GM21515 (cell line): ENCODE data around the gene ALG12.
"Not testable (repeated sequence)": the region's sequence is repeated elsewhere in the genome, so short reads cannot be mapped to it uniquely, and the experiment has no call there.

ENCODE experiments used
- ATAC-seq: cut with Tn5 transposase; IDR thresholded peaks from one replicate; pipeline ENCODE4 v1.9.1; 2021; ENCODE audit not compliant: unreplicated experiment

Gene ALG12

DNA sequence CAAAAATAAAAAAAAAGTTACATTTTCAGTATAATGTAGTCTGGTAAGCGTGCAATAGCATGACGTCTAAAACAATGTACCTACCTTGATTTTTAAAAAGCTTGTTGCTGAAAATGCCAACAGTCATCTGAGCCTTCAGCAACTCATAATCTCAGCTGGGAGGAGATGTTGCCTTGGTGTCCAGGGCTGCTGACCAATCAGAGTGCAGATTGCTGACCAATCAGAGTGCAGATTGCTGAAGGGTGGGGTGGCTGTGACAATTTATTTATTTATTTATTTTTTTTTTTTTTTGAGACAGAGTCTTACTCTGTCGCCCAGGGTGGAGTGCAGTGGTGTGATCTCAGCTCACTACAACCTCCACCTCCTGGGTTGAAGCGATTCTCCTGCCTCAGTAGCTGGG is 46.8 kb downstream of the ALG12 start:
- no peak for ATAC-seq

DNA sequence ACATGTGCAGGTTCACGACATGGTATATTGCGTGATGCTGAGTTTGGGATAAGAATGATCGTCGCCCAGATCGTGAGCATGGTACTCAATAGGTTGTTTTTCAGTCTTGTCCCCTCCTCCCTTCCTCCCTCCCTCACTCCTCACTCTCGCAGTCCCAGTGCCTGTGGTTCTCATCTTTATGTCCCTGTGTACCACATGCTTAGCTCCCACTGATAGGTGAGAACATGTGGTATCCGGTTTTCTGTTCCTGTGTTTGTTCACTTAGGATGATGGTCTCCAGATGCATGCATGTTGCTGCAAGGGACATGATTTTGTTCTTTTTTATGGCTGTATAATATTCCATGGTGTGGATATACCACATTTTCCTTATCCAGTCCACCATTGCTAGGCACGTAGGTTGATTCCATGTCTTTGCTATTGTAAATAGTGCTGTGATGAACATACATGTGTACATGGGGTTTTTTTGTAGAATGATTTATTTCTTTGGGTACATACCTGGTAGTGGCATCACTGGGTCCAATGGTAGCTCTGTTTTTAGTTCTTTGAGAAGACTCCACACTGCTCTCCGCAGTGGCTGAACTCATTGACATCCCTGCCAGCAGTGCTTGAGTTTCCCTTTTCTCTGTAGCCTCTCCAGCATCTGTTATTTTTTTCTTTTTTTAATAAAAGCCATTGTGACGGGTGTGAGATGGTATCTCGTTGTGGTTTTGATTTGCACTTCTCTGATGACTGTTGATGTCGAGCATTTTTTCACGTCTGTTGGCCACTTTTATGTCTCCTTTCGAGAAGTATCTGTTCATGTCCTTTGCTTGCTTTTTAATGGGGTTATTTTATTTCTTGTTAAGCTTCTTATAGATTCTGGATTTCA is 48.2 kb downstream of the ALG12 start:
- no peak for ATAC-seq

DNA sequence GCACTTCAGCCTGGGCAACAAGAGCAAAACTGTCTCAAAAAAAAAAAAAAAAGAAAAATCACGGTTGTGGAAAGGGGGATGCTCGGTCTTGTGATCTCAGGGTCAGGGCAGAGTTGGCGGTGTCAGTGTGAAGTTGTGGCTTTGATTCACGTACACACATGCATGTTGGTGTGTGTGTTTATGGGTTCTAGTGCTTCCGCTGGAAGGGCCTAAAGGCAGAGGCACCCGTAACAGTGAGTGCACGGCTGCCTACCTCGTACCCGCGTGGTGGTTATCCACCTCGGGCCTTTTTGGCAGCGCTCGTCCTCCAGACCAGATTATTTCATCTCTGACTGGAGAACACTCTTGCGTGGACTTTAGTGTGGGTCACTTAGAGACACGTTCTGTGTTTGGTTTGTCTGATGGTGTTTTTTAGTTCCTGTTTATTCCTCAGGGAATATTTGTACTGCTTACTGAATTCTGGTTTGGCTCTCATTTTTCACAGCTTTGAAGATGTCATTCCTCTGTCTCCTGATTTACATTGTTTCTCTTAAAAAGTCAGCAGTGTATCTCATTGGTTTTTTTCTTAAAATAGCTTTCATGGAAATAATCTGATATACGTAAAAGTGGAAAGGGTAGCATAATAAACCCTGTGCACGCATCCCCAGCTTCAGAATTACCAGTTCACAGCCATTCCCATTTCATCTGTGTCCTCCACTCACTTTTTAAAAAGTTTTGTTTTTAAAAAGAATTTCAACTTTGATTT is 49.0 kb downstream of the ALG12 start:
- no peak for ATAC-seq

DNA sequence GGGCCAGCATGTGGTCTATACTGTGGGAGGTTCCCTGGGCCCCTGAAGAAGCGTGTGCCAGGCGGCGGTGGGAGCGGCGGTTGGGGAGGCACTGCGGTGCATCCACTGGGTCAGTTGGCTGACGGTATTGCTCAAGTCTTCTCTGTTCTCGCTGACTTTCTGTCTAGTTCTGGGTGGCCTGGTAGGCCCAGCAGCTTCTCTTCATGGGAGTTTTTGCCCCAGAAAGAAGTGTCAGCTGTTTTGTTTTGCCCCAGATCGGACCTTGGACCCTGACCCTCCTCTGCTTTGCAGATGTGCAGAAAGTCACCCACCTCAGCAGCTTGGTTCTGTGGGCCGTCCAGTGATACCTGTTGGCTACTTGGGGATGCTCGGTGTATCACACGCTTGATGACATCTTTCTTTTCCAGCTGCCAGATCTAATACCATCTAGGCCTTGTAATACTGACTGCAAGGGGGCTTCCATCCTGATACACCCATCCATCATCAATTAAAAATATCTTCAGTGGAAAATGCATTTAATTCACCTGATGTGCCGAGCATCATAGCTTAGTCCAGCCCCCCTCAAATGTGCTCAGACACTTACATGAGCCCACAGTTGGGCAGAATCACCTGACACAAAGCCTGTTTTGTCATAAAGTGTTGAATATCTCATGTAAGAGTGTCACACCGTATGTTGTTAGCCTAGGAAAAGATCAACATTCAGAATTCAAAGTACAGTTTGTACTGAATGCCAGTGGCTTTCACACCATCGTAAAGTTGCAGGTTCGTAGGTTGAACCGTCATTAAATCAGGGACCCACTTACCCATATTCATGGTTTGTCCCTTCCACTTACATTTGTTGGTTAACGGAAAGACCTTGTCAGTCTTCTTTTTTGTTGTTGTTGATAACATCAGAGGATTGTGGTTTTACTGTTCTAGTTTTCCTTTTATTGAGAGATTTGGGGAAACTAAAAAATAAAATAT is 50.7 kb downstream of the ALG12 start:
- ATAC-seq, result no peak

DNA sequence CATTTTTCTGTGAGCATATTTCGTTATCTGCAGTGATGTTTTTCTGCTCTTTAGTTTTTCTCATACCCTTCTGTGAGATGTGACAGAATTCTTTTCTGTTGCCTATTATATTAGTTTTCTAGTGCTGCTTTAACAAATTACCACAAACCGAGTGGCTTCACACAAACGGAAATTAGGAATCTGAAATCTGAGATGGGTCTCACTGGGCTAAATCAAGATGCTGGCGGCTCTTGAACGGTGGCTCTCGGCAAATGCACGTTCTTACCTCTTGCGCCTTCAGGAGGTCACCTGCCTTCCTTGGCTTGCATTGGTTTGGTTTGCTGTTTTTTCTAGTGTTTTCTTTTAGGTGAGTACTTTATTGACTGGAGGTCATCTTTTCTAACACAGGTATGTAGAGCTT is 51.6 kb downstream of the ALG12 start:
- ATAC-seq, result no peak

DNA sequence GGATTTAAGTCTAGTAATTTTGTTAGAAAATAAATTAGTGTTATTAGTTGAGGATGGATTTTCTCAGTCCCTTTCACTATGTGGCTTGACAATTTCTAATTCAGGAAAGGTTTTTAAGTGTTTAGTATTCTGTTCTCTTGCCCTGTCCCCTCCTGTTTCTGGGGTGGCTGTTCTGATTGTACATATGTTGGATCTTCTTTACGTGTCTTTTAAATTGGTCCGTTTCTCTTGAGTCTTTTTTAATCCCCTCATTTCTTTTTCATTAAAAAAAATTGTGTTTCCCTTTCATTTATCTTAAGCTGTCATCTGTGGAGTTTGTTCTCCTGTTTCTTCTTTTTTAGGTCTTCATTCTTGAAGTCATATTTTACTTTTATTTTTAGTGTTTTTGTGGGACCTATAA is 52.1 kb downstream of the ALG12 start:
- ATAC-seq, result no peak

DNA sequence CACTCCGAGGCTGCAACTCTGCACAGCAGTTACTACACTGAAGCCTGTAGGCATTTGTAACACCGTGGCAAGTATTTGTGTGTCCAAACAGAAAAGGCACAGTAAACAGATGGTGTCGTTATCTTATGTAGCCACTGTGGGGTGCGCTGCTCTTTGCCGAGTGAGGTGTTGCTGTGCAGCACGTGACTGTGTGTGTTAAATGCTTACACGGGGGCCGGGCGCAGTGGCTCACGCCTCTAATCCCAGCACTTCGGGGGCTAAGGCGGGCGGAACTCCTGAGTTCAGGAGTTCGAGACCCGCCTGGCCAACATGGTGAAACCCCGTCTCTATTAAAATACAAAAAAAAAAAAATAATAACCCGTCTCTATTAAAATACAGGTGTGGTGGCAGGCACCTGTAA is 53.1 kb downstream of the ALG12 start:
- no peak for ATAC-seq

DNA sequence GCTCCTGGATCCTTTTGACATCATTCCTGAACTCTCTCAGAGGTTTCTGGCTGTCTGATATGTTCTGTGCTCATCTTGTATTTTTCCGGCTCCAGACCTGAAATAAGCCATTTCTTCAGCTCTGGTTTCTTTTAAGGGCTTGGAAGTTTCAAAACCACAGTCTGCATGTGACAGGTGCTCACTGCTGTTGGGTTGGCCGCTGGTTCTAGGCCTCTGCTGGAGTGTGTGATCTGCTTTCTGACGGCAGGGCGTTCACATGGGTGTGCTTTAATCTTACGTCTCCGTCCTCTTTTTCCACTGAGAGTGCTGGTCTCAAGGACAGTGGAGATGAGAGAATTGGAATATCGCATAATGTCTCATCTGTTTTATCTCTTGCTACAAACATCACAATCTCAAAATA is 54.3 kb downstream of the ALG12 start:
- no peak for ATAC-seq

DNA sequence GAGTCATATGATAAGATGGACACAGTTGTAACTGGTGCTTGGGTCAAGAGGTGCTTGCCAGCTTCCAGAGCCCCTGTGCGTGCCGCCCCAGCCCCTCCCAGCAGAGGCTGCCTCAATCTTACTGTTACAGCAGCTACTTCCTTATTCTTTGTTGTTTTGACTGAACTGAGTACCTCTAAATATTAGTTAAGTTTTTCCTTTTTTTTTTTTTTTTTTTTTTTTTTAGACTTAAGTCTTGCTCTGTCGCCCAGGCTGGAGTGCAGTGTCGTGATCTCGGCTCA is 55.8 kb downstream of the ALG12 start:
- no peak for ATAC-seq

DNA sequence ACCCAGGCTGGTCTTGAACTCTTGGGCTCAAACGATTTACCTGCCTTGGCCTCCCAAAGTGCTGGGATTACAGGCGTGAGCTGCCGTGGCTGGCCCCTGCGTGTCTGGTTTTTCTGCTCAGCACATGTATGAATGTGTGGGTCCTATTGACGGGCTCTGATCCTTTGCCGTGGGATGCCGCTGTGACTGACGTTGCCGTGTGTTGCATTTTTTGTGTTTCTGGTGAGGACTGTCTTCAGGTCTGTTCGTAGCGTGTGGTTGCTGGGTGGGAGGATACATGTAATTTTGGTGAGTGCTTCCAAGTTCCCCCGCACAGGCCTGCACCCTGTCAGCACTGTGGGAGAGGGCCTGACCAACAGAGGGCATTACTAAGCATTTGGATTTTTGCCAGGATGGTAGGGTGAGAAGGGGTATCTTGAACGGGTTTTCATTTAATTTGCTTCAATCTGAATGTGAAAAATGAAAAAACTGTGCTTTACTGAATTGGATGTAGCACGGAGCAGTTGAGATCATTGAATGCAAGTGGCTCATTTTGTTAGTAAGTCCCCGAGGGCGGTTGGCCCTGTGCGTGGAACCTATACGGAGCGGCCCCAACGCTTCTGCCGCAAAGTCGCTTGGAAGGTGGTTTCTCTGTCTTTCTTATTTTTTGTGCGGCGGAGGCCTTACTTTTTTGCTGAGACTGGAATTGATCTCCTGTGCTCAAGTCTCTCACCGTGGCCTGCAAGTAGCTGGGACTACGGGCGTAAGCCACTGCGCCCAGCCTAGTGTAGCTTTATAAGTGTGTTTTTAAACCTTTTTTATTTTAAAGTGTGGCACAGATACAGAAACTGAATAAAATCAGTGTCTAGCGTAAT is 56.4 kb downstream of the ALG12 start:
- no peak for ATAC-seq

DNA sequence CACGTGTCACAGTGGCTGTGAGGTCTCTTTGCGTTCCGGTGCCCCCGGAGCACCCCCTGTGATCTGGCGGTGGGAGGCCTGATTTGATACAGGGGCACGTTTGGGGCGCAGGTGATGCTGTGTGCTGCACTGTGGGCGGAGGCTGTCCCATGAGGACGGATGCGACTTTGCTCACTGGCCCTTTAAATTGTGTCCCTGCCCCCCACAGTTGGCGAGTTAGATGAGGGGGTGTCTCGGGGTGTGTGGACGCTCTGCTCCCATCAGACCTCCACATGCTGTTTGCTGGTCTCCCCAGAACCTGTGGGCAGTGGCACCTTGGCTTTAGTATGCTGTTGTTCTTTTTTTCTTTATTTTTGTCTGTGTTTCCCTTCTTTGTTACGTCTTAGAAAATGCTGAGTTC is 59.4 kb downstream of the ALG12 start:
- no peak for ATAC-seq

DNA sequence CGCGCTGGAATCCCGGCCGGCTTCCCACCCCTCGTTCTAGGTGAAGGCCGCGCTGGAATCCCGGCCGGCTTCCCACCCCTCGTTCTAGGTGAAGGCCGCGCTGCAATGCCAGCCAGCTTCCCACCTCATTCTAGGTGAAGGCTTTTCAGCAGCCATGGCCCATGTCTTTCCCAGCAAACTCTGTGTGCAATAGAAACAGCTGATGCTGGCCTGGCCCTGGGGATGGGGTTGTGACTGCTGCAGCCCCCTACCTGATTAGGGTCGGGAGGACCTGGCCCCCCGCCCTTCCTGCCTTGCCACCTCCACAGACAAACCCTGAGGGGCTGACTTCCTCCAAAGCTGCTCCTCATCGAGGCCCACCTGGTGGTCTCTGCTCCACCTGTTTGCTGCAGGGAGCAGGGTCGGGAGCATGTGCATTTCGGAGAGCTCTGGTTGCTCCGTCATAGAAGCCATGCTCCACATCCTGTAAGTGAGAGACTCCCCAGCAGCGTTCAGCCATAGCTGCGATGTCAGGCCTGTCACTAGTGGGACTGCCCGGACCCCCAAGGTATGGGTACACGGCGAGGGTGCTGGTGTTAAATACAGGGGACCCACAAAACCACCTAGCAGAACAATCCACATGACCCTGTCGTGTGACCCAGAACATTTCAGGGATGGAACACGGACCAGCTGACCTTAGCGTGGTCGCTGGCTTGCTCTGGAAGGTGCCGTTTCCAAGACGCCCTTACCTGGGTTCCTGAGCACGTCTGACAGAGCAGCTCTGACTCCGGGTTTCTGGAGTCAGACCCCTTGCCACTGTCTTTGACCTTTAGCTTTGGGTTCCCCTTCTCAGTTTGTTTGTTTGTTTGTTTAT is 61.2 kb downstream of the ALG12 start:
- no peak for ATAC-seq

DNA sequence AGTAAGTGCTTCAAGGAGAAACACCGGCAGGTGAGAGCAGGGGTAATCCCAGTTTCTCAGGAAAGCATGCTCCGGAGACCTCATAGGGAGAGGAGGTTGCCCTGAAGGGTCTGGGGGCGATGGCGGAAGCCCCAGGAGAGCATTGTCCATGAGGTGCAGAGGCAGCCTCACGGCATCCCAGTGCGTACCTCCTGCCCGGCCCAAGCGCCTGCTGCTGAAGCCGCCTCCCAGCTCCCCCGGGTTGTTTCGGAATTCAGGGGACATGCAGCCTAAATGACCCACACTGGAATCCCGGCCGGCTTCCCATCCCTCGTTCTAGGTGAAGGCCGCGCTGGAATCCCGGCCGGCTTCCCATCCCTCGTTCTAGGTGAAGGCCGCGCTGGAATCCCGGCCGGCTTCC is 61.9 kb downstream of the ALG12 start:
- no peak for ATAC-seq

DNA sequence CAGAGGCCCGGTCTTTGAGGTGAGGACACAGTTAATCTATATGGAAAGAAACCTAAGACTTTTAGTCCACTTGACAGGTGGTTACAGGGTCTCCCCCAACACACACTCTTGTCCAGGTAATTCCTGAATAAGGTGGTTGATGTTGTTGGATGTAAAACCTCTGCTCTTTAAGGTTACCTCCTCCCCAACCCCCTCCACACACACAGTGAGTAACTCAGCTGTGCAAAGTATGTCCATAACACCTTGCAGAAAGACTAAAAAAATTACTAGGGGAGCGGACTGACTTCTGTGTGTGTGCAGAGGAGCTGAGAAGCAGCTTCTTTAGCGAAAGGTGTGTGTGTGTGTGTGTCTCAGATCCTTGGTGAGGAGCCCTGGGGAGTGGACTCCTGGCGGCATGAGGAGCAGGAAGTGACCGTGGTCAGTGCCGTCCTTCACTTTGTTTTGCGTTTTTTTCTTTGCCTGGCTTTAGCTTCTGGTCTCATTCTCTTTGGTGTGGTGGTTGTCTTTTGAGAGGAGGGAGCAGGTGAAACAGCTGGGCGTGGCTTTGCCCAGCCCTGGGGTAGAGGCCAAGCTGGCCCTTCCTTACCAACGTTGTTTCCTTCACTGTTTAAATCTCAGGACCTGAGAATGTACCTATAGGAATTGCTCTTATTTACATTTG is 62.9 kb downstream of the ALG12 start:
- no peak for ATAC-seq

DNA sequence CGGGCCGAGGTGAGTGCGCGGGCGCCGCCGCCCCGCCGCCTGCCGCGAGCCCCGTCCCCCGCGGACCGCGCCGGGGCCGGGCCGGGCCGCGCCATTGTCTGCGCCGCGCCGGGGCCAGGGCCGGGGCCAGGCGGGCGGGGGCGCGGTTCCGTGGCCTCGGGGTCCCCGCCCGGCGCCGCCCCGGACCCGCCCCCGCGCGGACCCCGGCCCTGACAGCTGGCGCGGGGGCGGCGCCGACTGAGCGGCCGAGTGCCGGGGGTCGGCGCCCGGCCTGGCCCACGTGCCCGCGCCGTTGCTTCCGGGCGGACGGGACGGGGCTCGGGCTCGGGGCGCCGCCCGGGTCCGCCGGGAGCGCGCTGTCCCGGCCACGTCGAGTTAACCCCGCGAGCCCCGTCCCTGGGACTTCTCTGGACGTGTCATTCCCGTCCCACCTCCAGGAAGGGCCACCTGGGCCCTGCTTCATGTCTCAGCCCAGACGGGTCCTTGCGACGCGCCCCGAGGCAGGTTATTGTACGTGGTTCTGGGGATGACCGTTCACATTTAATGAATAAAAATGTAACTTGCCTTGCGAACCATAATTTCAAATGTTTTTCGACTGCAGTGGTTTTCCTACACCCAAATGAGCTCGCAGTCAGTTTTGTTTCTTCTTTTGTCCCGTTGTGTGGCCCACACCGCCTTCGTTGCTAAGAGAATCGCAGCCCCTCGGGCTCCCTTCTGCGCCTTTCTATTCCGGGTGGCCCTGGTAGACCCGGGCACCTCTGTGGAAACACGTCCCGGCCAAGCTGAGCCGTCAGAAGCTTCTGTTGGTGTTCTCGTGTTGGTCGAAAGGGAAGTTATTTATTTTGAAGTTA is 64.0 kb downstream of the ALG12 start:
- peak; percentile 30 for ATAC-seq

DNA sequence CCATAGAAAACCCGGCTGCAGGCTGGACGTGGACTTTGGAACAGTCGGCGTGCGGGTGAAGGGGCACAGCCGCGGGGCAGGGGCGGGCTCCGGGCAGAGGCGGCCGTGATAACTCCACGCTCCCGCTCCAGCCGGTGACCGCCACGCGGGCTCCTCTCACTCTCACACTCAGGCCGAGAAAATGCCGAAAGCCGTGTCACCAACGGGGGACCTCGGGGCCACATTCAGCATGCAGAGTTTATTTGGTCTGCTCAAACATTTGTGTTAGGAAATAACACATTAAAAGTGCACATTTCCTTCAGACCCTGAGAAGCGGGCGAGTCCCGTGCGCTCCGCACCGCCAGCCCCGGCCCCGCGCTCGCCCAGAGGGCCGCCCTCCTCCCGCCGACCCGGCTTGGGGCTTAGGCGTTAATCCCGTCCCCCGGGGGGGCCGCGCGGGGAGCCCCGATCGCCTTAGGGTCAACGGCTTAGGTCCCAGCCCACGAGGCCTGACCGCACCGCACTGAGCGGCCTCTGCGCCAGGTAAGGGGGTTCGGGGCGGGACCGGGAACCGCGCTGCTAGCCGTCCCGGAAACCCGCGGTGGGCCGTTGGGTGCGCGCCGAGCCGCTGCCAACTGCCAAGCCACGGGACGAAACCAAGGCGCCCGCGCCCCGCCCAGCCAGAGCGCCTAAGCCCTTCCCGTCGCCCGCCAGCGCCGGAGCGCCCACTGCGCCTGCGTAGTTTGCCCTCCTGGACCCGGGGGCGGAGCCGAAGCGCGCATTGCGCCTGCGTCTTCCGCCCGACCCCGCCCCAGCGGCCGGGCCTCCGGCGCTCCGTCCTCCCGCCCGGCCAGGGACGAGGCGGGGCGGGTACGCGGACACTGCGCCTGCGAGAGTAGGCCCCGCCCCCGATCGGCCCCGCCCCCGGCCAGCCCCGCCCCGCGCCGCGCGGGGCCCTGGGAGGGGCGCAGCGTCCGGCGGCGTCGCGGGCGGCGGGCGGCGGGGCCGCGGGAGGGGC is 65.0 kb downstream of the ALG12 start, which contains the start of gene ZBED4:
TSS of gene ZBED4 (plus strand) at position 947 of the 997 bp plus-strand sequence. CDS start 29,819 bp downstream, outside the sequence.
- peak; percentile 66 for ATAC-seq

DNA sequence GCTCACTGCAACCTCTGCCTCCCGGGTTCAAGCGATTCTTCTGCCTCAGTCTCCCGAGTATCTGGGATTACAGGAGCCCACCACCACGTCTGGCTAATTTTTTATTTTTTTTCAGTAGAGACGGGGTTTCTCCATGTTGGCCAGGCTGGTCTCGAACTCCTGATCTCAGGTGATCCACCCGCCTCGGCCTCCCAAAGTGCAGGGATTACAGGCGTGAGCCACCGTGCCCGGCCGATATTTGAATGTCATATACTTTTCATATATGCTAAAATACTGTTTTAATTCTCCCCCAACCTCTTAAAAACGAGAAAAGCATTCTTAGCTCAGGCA is 65.7 kb downstream of the ALG12 start:
- ATAC-seq, result not testable (repeated sequence)
